GM19240 (cell line): ENCODE measurements around the gene PLK2.

Experiments
- DNase-seq: peaks from one replicate; pipeline ENCODE4 v3.0.0; 2011; ENCODE audit warnings: low spot score; ENCODE audit not compliant: insufficient read length

The PLK2 gene

GRCh38 chr5:58450811-58451629, 8.9 kb downstream of the PLK2 start:
- DNase-seq = no peak

GRCh38 chr5:58450018-58450417, 9.9 kb downstream of the PLK2 start:
- DNase-seq = no peak

GRCh38 chr5:58447226-58447625, 12.7 kb downstream of the PLK2 start:
- DNase-seq = no peak

- DNase-seq = no peak
These were observed 13.9 kb downstream of the PLK2 start for GRCh38 chr5:58446024-58446423.

- DNase-seq = no peak
These were observed 15.1 kb downstream of the PLK2 start for GRCh38 chr5:58444805-58445204.

GRCh38 chr5:58440901-58441460, 18.9 kb downstream of the PLK2 start:
- DNase-seq = no peak

- no peak for DNase-seq
These were observed 20.7 kb downstream of the PLK2 start for GRCh38 chr5:58439094-58439644.

- DNase-seq = no peak
These were observed 22.2 kb downstream of the PLK2 start for GRCh38 chr5:58437661-58438060.

GRCh38 chr5:58431832-58432231, 28.1 kb downstream of the PLK2 start:
- DNase-seq = no peak

- DNase-seq = no peak
These were observed 47.0 kb downstream of the PLK2 start for GRCh38 chr5:58412932-58413331.

GRCh38 chr5:58412081-58412480, 47.8 kb downstream of the PLK2 start:
- no peak for DNase-seq

- no peak for DNase-seq
These were observed 48.5 kb downstream of the PLK2 start for GRCh38 chr5:58411372-58411771.

GRCh38 chr5:58410441-58410840, 49.4 kb downstream of the PLK2 start:
- DNase-seq = no peak

GRCh38 chr5:58407042-58407719, 52.7 kb downstream of the PLK2 start:
- no peak for DNase-seq

GRCh38 chr5:58406394-58406793, 53.5 kb downstream of the PLK2 start:
- DNase-seq = no peak

- DNase-seq = no peak
These were observed 54.7 kb downstream of the PLK2 start for GRCh38 chr5:58405175-58405574.

- DNase-seq = no peak
These were observed 55.2 kb downstream of the PLK2 start for GRCh38 chr5:58404734-58405133.
